ENCODE results near the gene THSD4. TPM values are rescaled to one million over a fixed set of nuclear protein-coding genes. Genes with fewer than 3 reads are reported as not detected.

Gene THSD4
- total RNA-seq, 2 experiments from 2014 or later: not detected

- intact Hi-C loops (cut with micrococcal nuclease): no loop called here
- H3K27ac Mint-ChIP-seq: no peak overlapping the region
- no peaks in the 10 kb centered on the region for H3K27me3 Mint-ChIP-seq
- TF ChIP-seq CTCF (IDR thresholded peaks at IDR 0.05): no peak
- no peak for ATAC-seq
- DNase-seq: no peak
- ChIA-PET CTCF (no interaction called here), POLR2A (no interaction called here)
- peaks cover 40% of the 10 kb centered on the region for H3K36me3 Mint-ChIP-seq (ENCODE audit: low read depth)
- H3K4me1 Mint-ChIP-seq (ENCODE audit: low read depth): no peaks in the 10 kb centered on the region
- H3K9me3 Mint-ChIP-seq: no peaks in the 10 kb centered on the region
- no peak overlapping the region for H3K4me3 Mint-ChIP-seq
Measured at GRCh38 chr15:71830981-71831380, 715.7 kb downstream of the THSD4 start.

Other genes starting within 250 kb of the THSD4 start
- gene THAP10, start 223.0 kb upstream of the THSD4 start, total RNA-seq: not detected
- gene LRRC49, start 222.6 kb upstream of the THSD4 start, total RNA-seq: not detected

All from activated CD8-positive, alpha-beta T cell treated with anti-CD3 and anti-CD28 coated beads for 36 hours (primary cell).